ENCODE data around the gene BCORL1.

BCORL1 gene

GRCh38 chrX:130002541-130002940, 20.1 kb downstream of the BCORL1 start:
- no peak for TF ChIP-seq CTCF (IDR thresholded peaks at IDR 0.05; ENCODE audit: control insufficient read depth, extremely low read depth, insufficient read depth)
- no peak overlapping the region for H3K4me3 ChIP-seq (ENCODE audit: low read depth, low read length)
- no peak for DNase-seq (ENCODE audit: low read depth)

DNA sequence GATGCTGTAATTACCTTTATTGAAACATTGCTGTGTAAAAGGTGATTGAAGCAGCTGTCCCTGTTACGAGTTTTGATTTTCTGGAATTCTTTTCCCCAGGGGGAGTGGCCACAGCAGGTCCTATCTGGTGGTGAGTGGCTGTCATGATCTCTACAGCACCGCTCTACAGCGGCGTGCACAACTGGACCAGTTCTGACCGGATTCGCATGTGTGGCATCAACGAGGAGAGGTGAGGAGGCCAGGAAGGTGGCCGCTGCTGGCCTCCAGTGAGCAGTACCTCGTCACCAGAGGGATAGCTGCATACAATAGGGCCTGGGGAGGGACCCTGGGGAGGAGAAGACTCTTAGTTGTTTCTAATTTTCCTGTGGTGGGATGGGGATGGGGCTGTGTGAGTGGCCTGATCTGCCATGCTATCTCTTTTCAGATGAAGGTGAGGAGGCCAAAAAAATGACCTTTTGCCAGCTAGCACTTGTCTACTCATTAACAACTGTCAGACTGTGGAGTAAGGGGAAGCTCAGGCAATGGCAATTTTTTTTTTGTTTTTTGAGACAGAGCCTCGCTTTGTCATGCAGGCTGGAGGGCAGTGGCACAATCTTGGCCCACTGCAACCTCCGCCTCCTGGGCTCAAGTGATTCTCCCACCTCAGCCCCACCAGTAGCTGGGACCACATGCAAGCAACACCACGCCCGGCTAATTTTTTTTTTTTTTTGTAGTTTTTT, 22.8 kb downstream of the BCORL1 start:
- DNase-seq (ENCODE audit: low read depth): no peak
- no peak overlapping the region for H3K4me3 ChIP-seq (ENCODE audit: low read depth, low read length)
- no peak for TF ChIP-seq CTCF (IDR thresholded peaks at IDR 0.05; ENCODE audit: control insufficient read depth, extremely low read depth, insufficient read depth)

DNA sequence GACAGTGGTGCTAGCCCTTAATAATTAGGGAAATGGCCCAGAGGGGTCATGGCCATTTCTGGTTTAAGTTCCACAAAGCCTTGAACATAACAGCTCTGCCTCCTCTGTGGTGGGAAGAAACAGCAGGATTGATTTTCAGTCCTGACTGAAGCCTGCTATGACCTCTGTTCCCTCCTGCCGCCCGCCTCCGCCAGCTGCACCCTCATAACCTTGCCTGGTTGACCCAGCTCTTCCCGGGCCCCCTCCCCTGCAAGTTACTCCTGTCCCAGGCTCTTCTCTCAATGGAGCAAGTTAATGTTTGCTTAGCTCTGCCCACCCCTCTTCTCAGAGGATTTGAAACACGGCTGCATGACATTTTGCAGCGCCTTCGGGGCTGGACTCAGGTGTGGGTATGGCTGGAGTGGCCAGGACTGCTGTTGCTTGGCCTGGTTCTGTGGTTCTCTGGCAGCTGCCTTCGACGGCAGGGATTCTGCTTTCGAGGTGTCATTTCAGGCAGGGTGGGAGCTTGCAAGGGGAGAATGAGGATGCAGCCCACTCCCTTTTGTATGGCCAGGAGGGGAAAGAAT, 27.3 kb downstream of the BCORL1 start:
- no peak overlapping the region for H3K4me3 ChIP-seq (ENCODE audit: low read depth, low read length)
- TF ChIP-seq CTCF (IDR thresholded peaks at IDR 0.05; ENCODE audit: control insufficient read depth, extremely low read depth, insufficient read depth): no peak
- DNase-seq (ENCODE audit: low read depth): no peak

DNA sequence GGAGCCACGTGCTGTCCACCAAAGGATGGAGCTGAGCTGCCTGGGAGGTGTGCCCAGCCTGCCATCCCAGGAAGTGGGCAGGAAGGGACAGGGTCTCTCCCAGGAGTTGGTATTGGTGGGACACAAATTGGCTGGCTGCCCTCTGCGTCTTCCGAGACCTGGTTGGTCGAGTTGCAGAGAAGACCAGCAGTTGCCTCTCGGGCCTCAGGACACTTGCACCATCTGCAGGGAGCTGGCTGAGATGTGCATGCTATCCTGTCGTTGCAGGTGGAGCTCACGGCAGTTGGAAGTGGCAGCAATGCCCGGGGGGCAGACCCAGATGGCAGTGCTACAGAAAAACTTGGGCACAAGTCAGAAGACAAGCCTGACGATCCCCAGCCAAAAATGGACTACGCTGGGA, 30.2 kb downstream of the BCORL1 start:
- no peak for DNase-seq (ENCODE audit: low read depth)
- H3K4me3 ChIP-seq (ENCODE audit: low read depth, low read length): no peak overlapping the region
- TF ChIP-seq CTCF (IDR thresholded peaks at IDR 0.05; ENCODE audit: control insufficient read depth, extremely low read depth, insufficient read depth): no peak

DNA sequence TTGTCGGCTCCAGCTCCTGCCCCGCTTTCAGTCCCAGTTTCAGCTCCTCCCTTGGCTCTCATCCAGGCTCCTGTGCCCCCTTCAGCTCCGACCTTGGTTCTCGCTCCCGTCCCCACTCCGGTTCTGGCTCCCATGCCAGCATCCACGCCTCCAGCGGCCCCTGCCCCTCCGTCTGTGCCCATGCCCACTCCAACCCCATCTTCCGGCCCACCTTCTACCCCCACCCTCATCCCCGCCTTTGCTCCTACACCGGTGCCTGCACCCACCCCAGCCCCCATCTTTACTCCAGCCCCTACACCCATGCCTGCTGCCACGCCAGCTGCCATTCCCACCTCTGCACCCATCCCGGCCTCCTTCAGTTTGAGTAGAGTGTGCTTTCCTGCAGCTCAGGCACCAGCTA, 31.2 kb downstream of the BCORL1 start:
- DNase-seq (ENCODE audit: low read depth): no peak
- no peak for TF ChIP-seq CTCF (IDR thresholded peaks at IDR 0.05; ENCODE audit: control insufficient read depth, extremely low read depth, insufficient read depth)
- H3K4me3 ChIP-seq (ENCODE audit: low read depth, low read length): no peak overlapping the region

DNA sequence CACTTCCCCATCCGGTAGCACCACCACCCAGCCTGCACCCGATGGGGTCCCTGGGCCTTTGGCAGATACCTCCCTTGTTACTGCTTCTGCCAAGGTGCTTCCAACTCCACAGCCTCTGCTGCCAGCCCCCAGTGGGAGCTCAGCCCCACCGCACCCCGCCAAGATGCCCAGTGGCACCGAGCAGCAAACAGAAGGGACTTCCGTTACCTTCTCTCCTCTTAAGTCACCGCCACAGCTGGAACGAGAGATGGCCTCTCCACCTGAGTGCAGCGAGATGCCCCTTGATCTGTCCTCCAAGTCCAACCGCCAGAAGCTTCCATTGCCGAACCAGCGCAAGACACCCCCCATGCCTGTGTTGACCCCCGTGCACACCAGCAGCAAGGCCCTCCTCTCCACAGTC, 31.9 kb downstream of the BCORL1 start:
- DNase-seq (ENCODE audit: low read depth): no peak
- TF ChIP-seq CTCF (IDR thresholded peaks at IDR 0.05; ENCODE audit: control insufficient read depth, extremely low read depth, insufficient read depth): no peak
- H3K4me3 ChIP-seq (ENCODE audit: low read depth, low read length): no peak overlapping the region

DNA sequence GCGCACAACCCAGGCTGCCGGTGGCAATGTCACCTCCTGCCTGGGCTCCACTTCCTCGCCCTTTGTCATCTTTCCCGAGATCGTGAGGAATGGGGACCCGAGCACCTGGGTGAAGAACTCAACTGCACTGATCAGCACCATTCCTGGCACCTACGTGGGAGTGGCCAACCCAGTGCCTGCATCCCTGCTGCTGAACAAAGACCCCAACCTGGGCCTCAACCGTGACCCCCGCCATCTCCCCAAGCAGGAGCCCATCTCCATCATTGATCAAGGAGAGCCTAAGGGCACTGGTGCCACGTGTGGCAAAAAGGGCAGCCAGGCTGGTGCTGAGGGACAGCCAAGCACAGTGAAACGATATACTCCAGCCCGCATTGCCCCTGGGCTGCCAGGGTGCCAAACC, 32.3 kb downstream of the BCORL1 start:
- DNase-seq (ENCODE audit: low read depth): no peak
- TF ChIP-seq CTCF (IDR thresholded peaks at IDR 0.05; ENCODE audit: control insufficient read depth, extremely low read depth, insufficient read depth): no peak
- no peak overlapping the region for H3K4me3 ChIP-seq (ENCODE audit: low read depth, low read length)

Data from LNCaP clone FGC (cell line).